Hepatic stellate cell (primary cell): ENCODE measurements around the gene TREX2.

Experiments
- DNase-seq: peaks from one replicate; pipeline ENCODE4 v3.0.0; 2011; ENCODE audit warnings: low spot score

TREX2 gene

GRCh38 chrX:153445856-153446635 lies at the start of gene TREX2:
Gene TREX2, minus strand, starts transcription at chrX:153446056. Its CDS starts 626 bp downstream, at chrX:153445430.
- no peak for DNase-seq

GRCh38 chrX:153495362-153495751 lies 49.5 kb upstream of the TREX2 start:
- peak; percentile 62 for DNase-seq

GRCh38 chrX:153494541-153495361 lies 48.9 kb upstream of the TREX2 start, which contains the start of gene BGN:
Gene BGN, plus strand, starts transcription at chrX:153494980. Its CDS starts 9,652 bp downstream, at chrX:153504632.
- DNase-seq = peak; percentile 75

GRCh38 chrX:153494061-153494460 lies 48.2 kb upstream of the TREX2 start:
- DNase-seq = no peak

DNA sequence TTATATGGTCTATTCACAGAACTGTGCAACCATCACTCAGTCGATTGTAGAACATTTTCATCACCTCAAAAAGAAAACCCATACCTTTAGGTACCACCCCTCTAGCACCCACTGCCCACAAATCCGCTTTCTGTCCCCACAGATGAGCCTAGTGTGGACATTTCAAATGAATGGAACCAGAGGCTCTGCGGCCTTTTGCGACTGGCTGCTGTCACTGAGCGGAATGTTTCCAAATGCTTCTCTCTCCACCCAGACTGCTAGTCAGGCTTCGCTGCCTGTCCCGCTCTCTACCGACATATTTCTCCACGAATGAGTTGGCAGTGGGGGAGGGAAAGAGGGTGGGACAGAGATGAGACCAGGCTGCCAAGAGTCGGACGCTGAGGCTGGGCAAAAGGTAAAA lies 47.2 kb upstream of the TREX2 start:
- DNase-seq = no peak

DNA sequence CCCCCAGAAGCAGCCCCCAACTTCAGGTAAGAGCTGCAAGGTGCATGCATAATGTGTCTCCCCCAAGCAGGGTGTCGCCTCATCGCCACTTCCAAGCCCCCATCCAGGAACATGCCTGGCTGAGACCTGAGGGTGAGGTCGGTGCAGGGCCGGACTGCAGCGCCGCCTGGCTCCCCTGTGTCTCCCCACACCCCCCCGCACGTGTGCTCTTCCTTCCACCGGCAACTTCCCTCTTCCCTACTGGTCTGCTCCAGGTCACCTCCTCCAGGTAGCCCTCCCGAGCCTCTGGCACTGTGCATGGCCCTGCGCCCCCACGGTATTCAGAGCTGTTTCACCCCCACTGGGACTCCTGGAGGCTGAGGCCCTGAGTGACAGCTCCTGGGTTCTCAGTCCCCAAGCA lies 46.7 kb upstream of the TREX2 start:
- DNase-seq = no peak

GRCh38 chrX:153491918-153492317 lies 46.1 kb upstream of the TREX2 start:
- no peak for DNase-seq

DNA sequence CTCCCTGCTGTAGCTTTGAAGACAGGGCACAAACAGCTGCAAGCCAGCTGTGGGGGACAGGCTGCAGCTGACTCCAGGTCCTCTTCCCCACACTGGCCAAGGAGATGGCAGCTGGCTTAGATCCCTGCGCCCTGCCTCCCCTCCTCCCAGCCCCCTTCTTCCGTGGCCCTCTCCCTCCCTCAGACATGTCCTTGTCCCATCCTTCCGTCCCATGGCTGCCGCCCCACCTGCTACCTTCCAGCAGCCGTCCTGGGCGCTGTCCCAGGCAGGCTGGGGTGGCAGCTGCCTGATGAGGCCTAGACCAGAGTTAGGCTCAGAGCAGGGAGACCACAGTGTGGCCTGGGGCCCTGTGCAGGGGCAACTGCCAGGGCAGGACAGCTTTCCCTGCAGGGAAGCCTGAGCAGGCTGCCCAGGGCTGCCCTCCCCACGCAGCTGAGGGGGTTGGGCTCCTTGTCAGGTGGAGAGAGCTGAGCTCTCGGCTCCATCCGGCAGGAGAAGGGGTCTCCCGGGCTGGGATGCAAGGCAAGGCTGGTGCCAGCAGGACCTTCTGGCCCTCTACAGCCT lies 45.6 kb upstream of the TREX2 start:
- DNase-seq = no peak

GRCh38 chrX:153490217-153490930 lies 44.5 kb upstream of the TREX2 start:
- no peak for DNase-seq

- DNase-seq = peak; percentile 89
Observed at GRCh38 chrX:153488231-153488914, 42.5 kb upstream of the TREX2 start.

DNA sequence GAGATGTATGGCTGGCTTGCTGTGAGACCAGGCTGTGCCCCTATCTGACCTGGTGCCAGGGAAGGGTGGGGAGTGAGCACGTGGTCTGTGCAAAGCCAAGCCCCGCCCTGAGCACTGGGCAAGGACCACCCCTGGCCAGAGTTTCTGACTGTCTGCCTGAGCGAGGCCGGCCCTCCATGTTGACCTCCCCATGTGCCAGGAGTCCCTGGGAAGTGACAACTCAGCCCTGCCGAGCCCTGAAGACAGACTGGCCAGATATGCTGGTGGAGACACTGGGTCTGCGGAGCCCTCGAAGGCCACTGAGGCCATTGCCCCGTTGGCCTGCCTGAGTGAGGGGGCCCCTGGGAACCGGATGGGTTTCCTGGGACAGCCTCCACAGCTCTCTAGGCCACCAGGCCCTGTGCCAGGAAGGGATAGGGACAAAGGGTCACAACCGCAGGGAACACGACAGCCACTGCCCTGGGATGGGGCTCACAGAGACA lies 41.8 kb upstream of the TREX2 start:
- DNase-seq = no peak

- DNase-seq = no peak
Observed at GRCh38 chrX:153486171-153486570, 40.3 kb upstream of the TREX2 start.

- DNase-seq = no peak
Observed at GRCh38 chrX:153485396-153486080, 39.7 kb upstream of the TREX2 start.

DNA sequence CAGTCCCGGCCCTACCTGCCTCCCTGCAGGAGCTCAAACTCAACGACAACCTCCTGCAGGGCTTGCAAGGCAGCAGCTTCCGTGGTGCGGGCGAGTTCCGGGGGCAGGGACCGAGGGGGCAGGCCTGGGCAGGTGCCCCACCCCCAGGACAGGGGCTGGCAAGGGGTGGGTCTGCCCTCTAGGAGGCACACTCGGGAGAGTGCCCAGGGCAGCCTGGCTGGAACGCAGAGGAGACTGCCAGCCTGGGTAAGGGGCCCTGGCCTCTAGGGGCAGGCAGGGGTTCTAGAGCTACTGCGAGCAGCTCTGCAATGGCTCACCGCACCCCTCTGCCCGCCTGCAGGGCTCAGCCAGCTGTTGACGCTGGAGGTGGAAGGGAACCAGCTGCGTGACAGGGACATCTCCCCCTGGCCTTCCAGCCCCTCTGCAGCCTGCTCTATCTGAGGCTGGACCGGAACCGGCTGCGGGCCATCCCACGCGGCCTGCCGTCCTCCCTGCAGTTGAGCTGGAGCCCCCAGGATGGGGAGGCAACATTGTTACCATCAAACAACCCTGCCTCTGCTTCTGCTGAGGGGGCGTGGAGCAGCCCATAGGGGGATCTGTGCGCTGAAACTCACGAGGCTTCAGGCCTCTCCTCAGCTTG lies 36.6 kb upstream of the TREX2 start:
- DNase-seq = no peak

DNA sequence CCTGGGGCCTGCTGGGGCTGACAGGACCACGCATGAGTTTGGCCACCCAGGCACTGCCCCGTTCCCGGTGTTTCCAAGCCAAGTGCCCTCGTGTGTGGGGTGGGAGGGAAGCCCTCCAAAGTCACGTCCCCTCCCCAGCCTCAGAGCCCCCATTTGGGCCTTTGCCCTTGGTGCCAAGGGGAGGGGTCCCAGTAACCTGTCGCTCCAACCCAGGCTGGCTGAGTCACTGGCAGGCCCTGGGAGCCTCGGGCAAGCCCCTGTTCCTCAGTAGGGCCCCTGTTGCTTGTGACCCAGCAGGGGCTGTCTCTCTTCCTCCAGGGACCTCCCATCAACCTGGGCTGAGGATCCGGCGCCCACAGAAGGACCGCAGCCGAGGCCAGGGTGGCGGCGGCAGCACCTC lies 35.2 kb upstream of the TREX2 start:
- DNase-seq = no peak

GRCh38 chrX:153478746-153479145 lies 32.9 kb upstream of the TREX2 start:
- DNase-seq = no peak

DNA sequence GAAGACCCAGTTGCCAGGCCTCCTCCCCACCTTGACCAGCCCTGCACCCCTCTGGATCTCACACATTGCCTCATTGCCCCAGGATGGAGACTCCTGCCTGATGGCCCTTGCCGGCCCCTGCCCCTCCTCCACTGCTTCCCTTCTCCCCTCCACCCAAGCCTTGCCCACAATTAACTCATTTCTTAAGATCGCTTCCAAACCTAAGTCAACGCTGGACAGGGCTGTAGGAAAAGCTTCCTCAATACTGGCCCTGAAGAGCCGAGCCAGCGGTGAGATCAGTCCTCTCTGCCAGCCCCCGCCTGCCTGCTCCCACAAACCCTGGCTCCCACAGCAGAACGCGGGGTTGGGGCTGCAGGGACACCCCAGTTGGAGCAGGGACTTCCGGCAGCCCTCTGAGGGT lies 32.0 kb upstream of the TREX2 start:
- no peak for DNase-seq

GRCh38 chrX:153477364-153477857 lies 31.6 kb upstream of the TREX2 start:
- DNase-seq = no peak

- peak; percentile 68 for DNase-seq
Observed at GRCh38 chrX:153476666-153477363, 31.0 kb upstream of the TREX2 start.
